AG04449 (cell line): ENCODE results near the gene ZNF800.

Experiments used
- CTCF ChIA-PET: fragments of 350-600 bp; formaldehyde crosslinking; extraction: SDS; loops from one replicate; lab custom pipeline; 2021; ENCODE audit warnings: antibody characterized with exemption; lab: Yijun Ruan, JAX
- POLR2A ChIA-PET: fragments of 400-600, 350-600 bp; formaldehyde crosslinking; extraction: SDS; loops from one replicate; lab custom pipeline; 2020; ENCODE audit warnings: antibody characterized with exemption, inconsistent platforms; lab: Yijun Ruan, JAX
- DNase-seq: peaks from one replicate; pipeline ENCODE4 v3.0.0-alpha.2; 2010; ENCODE audit warnings: low read depth, low spot score
- H3K4me3 ChIP-seq: 2 replicates; pipeline ENCODE4 v1.5.1; 2011; ENCODE audit warnings: low read depth, mild to moderate bottlenecking, control low read depth, low read length
- CTCF ChIP-seq: IDR thresholded peaks from one replicate; pipeline ENCODE4 v1.5.1; 2011; ENCODE audit warnings: mild to moderate bottlenecking, moderate library complexity, low read length, control low read depth, inconsistent platforms; ENCODE audit not compliant: insufficient read depth; ENCODE audit errors: missing control alignments

The ZNF800 gene

GRCh38 chr7:127337581-127337980 is 54.9 kb downstream of the ZNF800 start:
- TF ChIP-seq CTCF: no peak
- ChIA-PET POLR2A (no interaction called here), CTCF (no interaction called here)
- DNase-seq: no peak
- H3K4me3 ChIP-seq: no peak overlapping the region

- DNase-seq: no peak
- CTCF ChIA-PET: interaction anchor here (1.4 kb wide), 1 partner anchor 12 kb away, joined by 6 read pairs; no protein-coding TSS in a partner anchor
- no peak for TF ChIP-seq CTCF
- no peak overlapping the region for H3K4me3 ChIP-seq
- POLR2A ChIA-PET: no interaction called here
Measured at GRCh38 chr7:127336458-127336857, 56.0 kb downstream of the ZNF800 start.

GRCh38 chr7:127332880-127333279 is 59.6 kb downstream of the ZNF800 start:
- no peak for DNase-seq
- ChIA-PET CTCF (no interaction called here), POLR2A (no interaction called here)
- no peak overlapping the region for H3K4me3 ChIP-seq
- TF ChIP-seq CTCF: no peak

GRCh38 chr7:127330070-127330469 is 62.4 kb downstream of the ZNF800 start:
- no peak for DNase-seq
- CTCF ChIA-PET: no interaction called here
- POLR2A ChIA-PET: no interaction called here
- no peak overlapping the region for H3K4me3 ChIP-seq
- TF ChIP-seq CTCF: no peak

GRCh38 chr7:127322832-127323493 is 69.5 kb downstream of the ZNF800 start:
- no peak for TF ChIP-seq CTCF
- DNase-seq: no peak
- ChIA-PET CTCF (no interaction called here), POLR2A (no interaction called here)
- H3K4me3 ChIP-seq: no peak overlapping the region

- no peak for TF ChIP-seq CTCF
- ChIA-PET POLR2A (no interaction called here), CTCF (interaction anchor here (1.4 kb wide), 1 partner anchor 25 kb away, joined by 3 read pairs; no protein-coding TSS in a partner anchor)
- DNase-seq: no peak
- no peak overlapping the region for H3K4me3 ChIP-seq
Measured at GRCh38 chr7:127322351-127322750, 70.2 kb downstream of the ZNF800 start.
